GM12875 (cell line): ENCODE results near the gene PPL.

Source experiments
- H3K4me3 ChIP-seq: one replicate; pipeline ENCODE4 v1.5.1; 2011; ENCODE audit warnings: low read depth, low read length, control low read depth
- TF ChIP-seq, protein P1 (sequence below): IDR thresholded peaks from 2 replicates; pipeline ENCODE4 v1.5.1; 2011; ENCODE audit warnings: low read depth, mild to moderate bottlenecking, control low read depth, inconsistent platforms, low read length, moderate library complexity, borderline replicate concordance; ENCODE audit not compliant: insufficient read depth

Gene PPL

GRCh38 chr16:4946917-4947316 is 10.0 kb upstream of the PPL start:
- H3K4me3 ChIP-seq, result no peak overlapping the region
- TF ChIP-seq, protein P1, sequence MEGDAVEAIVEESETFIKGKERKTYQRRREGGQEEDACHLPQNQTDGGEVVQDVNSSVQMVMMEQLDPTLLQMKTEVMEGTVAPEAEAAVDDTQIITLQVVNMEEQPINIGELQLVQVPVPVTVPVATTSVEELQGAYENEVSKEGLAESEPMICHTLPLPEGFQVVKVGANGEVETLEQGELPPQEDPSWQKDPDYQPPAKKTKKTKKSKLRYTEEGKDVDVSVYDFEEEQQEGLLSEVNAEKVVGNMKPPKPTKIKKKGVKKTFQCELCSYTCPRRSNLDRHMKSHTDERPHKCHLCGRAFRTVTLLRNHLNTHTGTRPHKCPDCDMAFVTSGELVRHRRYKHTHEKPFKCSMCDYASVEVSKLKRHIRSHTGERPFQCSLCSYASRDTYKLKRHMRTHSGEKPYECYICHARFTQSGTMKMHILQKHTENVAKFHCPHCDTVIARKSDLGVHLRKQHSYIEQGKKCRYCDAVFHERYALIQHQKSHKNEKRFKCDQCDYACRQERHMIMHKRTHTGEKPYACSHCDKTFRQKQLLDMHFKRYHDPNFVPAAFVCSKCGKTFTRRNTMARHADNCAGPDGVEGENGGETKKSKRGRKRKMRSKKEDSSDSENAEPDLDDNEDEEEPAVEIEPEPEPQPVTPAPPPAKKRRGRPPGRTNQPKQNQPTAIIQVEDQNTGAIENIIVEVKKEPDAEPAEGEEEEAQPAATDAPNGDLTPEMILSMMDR, result no peak

- H3K4me3 ChIP-seq, result no peak overlapping the region
- TF ChIP-seq, protein P1, result no peak
These were observed 8.9 kb upstream of the PPL start for GRCh38 chr16:4945560-4946502.

GRCh38 chr16:4944333-4945281 is 7.7 kb upstream of the PPL start:
- H3K4me3 ChIP-seq, result no peak overlapping the region
- TF ChIP-seq, protein P1, result no peak

DNA sequence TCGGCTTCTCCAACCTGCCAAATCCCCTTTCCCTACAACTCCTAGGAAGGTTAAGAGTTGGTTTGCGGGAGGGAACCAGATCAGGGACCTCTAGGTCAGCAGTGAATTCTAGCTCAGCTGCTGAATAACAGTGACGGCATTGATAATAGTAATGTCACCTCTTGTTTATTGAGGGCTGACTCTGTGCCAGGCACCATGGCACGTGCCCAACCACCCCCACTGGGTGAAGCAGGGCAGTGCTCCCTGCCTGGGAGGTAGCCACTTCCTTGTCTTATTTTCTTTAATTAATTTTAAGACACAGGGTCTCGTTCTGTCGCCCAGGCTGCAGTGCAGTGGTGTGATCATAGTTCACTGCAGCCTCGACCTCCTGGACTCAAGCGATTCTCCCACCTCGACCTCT is 5.5 kb upstream of the PPL start:
- TF ChIP-seq, protein P1, result no peak
- no peak overlapping the region for H3K4me3 ChIP-seq

DNA sequence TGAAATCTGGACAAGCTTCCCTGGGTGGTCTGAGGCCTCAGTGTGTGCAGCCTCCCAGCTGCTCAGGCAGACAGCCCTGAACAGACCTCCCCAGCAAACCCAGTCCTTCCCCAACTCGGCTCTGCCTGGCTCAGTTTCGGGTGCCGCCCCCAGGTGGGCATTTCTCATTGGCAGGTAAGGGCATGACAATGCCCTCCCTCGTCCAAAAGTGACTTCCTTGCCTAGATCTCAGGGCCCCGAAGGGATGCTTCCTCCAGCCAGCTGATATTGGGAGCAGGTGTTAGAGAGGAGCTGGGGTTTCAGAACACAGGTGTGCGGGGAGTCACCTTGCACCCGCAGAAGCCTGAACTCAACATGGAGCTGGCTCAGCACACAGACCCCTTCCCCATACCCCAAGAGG is 3.8 kb upstream of the PPL start:
- H3K4me3 ChIP-seq, result no peak overlapping the region
- TF ChIP-seq, protein P1, result no peak

DNA sequence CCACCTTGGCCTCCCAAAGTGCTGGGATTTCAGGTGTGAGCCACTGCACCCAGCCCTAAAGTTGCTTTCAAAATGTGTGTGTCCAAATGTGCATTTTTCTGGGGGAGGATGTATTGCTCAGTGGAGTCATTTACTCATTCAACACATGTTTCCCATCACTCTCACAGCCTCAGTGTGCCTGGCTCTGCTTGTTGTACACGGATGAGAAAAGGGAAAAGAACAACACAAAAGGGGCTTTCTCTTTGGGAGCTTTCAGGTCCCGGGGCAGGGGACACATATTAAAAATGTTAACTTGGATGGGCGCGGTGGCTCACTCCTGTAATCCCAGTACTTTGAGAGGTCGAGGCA is 1.7 kb upstream of the PPL start:
- H3K4me3 ChIP-seq, result no peak overlapping the region
- TF ChIP-seq, protein P1, result no peak
